Suprapubic skin (tissue), 3 donors: ENCODE measurements around the gene WDR86.

Experiments
- POLR2AphosphoS5 ChIP-seq, 3 donors: sonication (generic); formaldehyde crosslinking; IDR thresholded peaks; one replicate each; pipeline ENCODE4 v1.6.1; 2017; ENCODE audit warnings: antibody characterized with exemption in 3 of 3
- TF ChIP-seq, protein P1 (sequence below), 2 donors: fragments of 200-600 bp in 1 of 2; fragments of 450-650 bp in 1 of 2; sonication (generic) in 1 of 2; IDR thresholded peaks; one replicate each; pipeline ENCODE4 v1.5.1; 2016 to 2019; ENCODE audit warnings: antibody characterized with exemption in 2 of 2, mild to moderate bottlenecking in 1 of 2, moderate library complexity in 1 of 2

- TF ChIP-seq, protein P1, sequence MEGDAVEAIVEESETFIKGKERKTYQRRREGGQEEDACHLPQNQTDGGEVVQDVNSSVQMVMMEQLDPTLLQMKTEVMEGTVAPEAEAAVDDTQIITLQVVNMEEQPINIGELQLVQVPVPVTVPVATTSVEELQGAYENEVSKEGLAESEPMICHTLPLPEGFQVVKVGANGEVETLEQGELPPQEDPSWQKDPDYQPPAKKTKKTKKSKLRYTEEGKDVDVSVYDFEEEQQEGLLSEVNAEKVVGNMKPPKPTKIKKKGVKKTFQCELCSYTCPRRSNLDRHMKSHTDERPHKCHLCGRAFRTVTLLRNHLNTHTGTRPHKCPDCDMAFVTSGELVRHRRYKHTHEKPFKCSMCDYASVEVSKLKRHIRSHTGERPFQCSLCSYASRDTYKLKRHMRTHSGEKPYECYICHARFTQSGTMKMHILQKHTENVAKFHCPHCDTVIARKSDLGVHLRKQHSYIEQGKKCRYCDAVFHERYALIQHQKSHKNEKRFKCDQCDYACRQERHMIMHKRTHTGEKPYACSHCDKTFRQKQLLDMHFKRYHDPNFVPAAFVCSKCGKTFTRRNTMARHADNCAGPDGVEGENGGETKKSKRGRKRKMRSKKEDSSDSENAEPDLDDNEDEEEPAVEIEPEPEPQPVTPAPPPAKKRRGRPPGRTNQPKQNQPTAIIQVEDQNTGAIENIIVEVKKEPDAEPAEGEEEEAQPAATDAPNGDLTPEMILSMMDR (IDR thresholded peaks at IDR 0.05) = no peak
- no peak for TF ChIP-seq POLR2AphosphoS5 (IDR thresholded peaks at IDR 0.05)
Observed at GRCh38 chr7:151374139-151374538, 35.7 kb downstream of the WDR86 start.
